CD4-positive, alpha-beta T cell treated with Interleukin-6 for 4 hours (primary cell): ENCODE results near the gene SPATA2.
"Not testable (repeated sequence)": the region's sequence is repeated elsewhere in the genome, so short reads cannot be mapped to it uniquely, and the experiment has no call there.

Experiments used
- DNase-seq: peaks from one replicate; pipeline ENCODE4 v3.0.0-alpha.2; 2020; ENCODE audit warnings: mixed read lengths

The SPATA2 gene

GRCh38 chr20:49885558-49886332, 29.6 kb downstream of the SPATA2 start:
- DNase-seq = no peak

DNA sequence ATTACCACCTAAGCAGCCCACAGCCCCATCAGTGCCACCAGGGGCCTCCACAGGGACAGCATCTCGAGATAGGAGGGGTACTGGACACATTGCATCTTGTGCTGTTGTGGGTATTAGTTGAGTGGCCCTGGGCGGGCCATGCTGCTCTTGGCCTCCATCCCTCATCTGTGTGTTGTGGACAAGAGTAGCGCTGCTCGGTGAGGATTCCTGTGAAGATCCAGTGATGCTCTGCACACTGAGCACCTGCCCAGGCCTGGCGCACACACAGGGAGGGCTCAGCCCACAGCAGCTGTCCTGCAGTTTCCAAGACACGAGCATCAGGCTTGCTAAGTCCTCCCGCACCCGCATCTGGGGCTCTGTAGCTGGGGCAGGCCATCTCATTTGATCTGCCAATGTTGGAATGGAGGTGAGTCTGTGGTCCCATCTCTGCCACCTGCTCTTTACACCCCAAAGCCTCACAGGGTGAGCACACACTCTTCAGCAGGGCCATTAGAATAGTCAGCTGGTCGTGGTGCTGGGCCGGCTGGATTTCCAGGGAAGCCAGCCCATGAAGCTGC, 32.0 kb downstream of the SPATA2 start:
- no peak for DNase-seq

DNA sequence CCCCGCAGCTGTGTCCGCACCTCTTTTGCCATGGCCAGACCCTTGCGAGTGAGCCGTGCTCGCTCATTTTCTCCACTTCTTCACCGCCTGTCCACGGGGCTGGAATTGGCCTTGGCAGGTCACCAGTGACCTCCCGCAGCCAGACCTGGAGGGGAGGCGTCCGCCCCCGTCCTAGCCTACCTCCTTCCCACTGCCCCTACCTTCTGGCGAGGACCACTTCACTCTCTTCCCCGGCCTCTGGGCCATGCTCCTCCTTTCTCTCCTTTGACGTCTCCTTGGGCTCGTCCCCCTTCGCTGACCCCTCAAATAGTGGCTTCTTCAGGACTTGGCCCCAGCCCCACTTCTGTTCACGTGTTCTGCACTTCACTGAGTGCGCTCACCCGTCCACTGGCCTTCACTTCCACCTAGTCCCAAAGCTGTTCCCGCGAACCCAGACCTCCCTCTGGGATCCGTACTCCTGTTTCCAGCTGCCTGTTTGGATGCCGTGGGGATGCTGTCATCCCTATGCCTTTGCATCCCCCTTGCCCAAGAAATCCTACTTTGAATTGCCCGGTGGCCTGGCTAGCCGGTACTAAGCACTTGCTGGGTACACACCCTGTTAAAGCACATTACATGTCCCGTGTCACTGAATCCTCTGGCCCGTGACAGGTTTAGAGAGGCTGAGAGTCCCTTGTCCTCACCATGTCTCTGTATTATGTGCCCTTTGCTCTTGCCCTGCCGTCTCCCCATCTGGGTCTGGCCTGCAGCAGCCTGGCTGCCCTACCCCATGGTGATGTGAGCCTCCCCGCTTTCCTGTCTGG, 33.0 kb downstream of the SPATA2 start:
- no peak for DNase-seq

GRCh38 chr20:49880724-49881445, 34.4 kb downstream of the SPATA2 start:
- no peak for DNase-seq

- DNase-seq = no peak
Observed at GRCh38 chr20:49880177-49880576, 35.2 kb downstream of the SPATA2 start.

GRCh38 chr20:49878977-49879376, 36.4 kb downstream of the SPATA2 start:
- DNase-seq = no peak

GRCh38 chr20:49877386-49877921, 37.9 kb downstream of the SPATA2 start:
- no peak for DNase-seq

- DNase-seq = no peak
Observed at GRCh38 chr20:49874696-49875095, 40.6 kb downstream of the SPATA2 start.

GRCh38 chr20:49872056-49872455, 43.3 kb downstream of the SPATA2 start:
- DNase-seq = no peak

GRCh38 chr20:49871391-49871948, 43.9 kb downstream of the SPATA2 start:
- no peak for DNase-seq

GRCh38 chr20:49870261-49870660, 45.1 kb downstream of the SPATA2 start:
- no peak for DNase-seq

- DNase-seq = no peak
Observed at GRCh38 chr20:49868964-49869363, 46.4 kb downstream of the SPATA2 start.

DNA sequence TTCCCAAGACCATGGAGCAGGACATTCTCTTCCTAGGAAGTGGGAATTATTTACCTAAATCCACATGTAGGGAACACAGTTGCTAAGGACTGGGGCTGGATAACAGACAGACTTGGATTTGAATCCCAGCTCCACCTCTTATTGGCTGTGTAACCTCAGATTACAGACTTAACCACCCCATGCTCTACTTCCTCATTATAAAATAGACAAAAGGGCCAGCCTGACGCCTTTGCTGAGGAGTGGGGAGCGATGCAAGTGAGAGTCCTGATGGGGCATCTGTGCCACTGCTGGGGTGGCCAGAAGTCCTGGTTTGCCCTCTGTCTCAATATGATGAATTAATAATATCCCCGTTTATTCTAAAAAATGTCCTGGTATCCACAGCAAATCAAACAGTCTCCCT, 46.8 kb downstream of the SPATA2 start:
- DNase-seq = no peak

DNA sequence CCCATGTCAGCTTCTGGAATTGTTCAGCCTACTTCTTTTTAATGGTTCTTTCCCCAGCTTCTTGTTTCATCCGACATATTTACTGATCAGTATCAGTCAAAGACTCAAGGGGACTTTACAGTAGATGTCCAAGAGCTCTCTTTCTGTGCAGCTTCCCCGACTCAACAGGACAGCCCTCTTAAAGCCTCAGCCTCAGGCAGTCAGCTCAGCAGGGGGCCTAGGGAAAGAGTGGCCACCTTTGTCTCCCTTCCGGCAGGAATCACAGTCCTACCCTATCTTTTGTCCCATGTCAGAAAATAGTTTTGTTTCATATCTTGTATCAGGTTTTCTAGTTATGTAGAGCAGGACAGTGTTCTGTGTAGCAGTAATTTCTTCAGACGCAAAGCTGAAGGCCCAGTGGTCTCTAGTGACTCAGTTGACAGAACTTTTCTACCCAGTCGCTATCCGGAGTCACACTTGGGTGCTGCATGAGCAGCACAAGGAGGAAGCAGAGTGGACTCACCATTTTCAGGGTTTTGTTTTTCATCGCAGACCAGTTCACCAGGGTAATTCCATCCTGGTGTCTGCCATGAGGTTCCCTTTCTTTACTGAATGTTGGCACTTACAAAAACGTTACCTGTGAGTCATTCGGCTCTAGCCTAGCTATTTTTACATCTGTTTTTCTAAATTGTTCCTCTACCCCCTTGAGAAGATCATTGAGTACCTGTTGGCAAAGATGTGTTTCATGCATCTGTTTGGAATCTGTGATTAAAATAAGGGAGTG, 47.7 kb downstream of the SPATA2 start:
- DNase-seq = no peak

GRCh38 chr20:49866051-49866450, 49.3 kb downstream of the SPATA2 start:
- DNase-seq = no peak

GRCh38 chr20:49865559-49865958, 49.8 kb downstream of the SPATA2 start:
- no peak for DNase-seq

DNA sequence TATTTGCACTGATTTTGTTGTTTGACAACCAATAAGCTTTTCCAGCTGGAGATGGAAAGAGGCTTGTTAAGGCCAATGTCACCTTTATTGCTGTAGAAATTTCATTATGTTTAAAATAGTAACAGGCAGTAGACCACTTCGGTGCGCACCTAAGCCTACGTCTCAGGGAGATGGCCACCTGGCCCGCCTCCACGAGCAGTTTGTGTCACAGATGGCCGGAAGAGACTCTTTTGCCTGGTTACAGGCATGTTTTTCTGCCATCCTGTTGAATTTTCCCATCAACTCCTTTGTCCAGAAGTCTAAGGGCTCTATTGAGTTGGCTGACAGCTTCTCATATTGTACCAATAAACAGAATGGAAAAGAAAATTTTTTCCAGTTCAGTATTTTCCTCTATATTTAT, 51.7 kb downstream of the SPATA2 start:
- DNase-seq = no peak

DNA sequence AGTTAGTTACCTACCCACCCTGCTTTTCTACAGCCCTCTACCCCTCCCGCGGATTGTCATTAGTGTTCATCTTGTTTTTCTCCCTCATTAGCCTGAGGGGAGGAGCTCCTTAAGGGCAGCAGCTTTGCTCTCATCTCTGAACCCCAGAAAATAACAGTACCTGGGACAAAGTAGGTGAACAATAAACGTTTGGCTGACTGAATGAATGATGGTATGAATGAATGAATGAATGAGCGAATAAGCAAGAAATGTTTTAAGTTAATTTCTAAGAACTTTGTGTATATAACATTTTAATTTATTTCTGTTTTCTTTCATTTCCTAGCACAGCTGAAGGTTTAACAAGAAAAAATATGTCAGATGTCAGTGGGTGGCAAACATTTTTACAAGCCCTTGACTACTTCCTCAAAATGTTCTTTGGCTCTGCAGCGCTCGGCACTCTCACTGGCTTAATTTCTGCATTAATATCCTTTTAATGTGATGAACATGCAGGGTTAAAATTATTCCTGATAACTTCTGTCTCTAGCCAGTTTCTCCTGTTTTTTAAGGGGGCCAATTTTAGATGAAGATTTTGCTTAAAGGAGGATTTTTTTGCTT, 52.6 kb downstream of the SPATA2 start:
- no peak for DNase-seq

DNA sequence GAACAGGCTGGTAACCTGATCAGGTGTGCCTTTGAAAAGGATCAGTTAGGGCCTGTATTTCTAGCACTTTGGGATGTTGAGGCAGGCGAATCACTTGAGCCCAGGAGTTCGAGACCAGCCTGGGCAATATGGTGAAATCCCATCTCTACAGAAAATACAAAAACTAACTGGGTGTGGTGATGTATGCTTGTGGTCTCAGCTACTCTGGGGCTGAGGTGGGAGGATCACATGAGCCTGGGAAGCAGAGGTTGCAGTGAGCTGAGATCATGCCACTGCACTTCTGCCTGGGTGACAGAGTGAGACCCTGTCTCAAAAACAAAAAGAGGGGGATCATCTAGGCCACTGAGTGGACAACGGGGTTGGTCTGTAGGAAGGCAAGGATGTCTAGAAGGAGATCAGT, 54.1 kb downstream of the SPATA2 start:
- DNase-seq = not testable (repeated sequence)

- no peak for DNase-seq
Observed at GRCh38 chr20:49859807-49860206, 55.5 kb downstream of the SPATA2 start.

DNA sequence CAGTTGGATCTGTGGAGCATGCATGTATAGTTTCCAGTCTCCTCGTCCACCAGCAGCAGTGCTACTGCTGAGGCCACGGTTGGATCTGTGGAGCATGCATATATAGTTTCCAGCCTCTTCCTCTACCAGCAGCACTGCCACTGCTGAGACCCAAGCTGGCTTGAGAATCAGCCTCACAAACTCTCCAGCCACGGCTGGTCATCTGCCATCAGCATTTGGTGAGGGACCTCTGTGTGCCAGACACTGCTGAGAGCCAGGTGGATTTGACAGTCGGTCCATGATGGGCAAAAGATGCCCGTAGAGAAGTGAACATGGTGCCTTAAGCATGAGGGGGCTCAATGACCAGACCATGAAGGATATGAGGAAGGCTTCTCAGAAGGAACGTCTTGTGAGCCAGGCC, 56.3 kb downstream of the SPATA2 start:
- no peak for DNase-seq
